Lung (tissue), 12 donors: ENCODE data around the gene MSL3. TPM values are rescaled to one million over a fixed set of nuclear protein-coding genes. Genes with fewer than 3 reads are reported as not detected.

Experiments used
- ATAC-seq: fragments of 200-7000 bp; cut with Tn5 transposase; one replicate; pipeline ENCODE4 v1.9.1; 2020; ENCODE audit warnings: moderate number of reproducible peaks; ENCODE audit not compliant: insufficient read depth, low FRiP score
- DNase-seq, 3 donors: peaks; one replicate each; pipeline ENCODE4 v3.0.0-alpha.2; 2013 to 2017
- H3K27ac ChIP-seq, 2 donors: one replicate each; pipeline ENCODE4 v1.5.1; 2013; ENCODE audit warnings: mild to moderate bottlenecking in 2 of 2, moderate library complexity in 2 of 2, control low read depth in 1 of 2, inconsistent platforms in 1 of 2, low read depth in 1 of 2, low read length in 1 of 2
- H3K27me3 ChIP-seq, 3 donors: one replicate each; pipeline ENCODE4 v1.5.1; 2013; ENCODE audit warnings: low read length in 2 of 3; ENCODE audit not compliant: control insufficient read depth in 3 of 3, insufficient read depth in 3 of 3
- H3K36me3 ChIP-seq, 4 donors: one replicate each; pipeline ENCODE4 v1.5.1; 2013; ENCODE audit warnings: low read length in 4 of 4, mild to moderate bottlenecking in 1 of 4, moderate library complexity in 1 of 4; ENCODE audit not compliant: control insufficient read depth in 4 of 4, insufficient read depth in 4 of 4
- H3K4me1 ChIP-seq, 5 donors: one replicate each; pipeline ENCODE4 v1.5.1; 2013; ENCODE audit warnings: low read length in 5 of 5, mild to moderate bottlenecking in 2 of 5, moderate library complexity in 1 of 5; ENCODE audit not compliant: control insufficient read depth in 5 of 5, insufficient read depth in 5 of 5
- H3K4me3 ChIP-seq: one replicate; pipeline ENCODE4 v1.5.1; 2013; ENCODE audit warnings: mild to moderate bottlenecking, control low read depth, moderate library complexity
- H3K9ac ChIP-seq, 2 donors: one replicate each; pipeline ENCODE4 v1.5.1; 2013; ENCODE audit warnings: low read length in 2 of 2, control low read depth in 1 of 2; ENCODE audit not compliant: insufficient read depth in 1 of 2
- H3K9me3 ChIP-seq, 4 donors: one replicate each; pipeline ENCODE4 v1.5.1; 2013; ENCODE audit warnings: low read length in 3 of 4, mild to moderate bottlenecking in 1 of 4, moderate library complexity in 1 of 4; ENCODE audit not compliant: control insufficient read depth in 4 of 4, insufficient read depth in 3 of 4
- WGBS, 2 donors: extraction: QIAGEN DNeasy Blood & Tissue Kit; methylation state at CpG; one replicate each; pipeline ENCODE4 v1.1.7; 2013; 5-methylcytosine and 5-hydroxymethylcytosine counted together
- polyA plus RNA-seq, 2 donors: library from polyadenylated mRNA; stranded (reverse); fragments of 200-250 nt; gene quantifications; one replicate each; pipeline ENCODE4 v1.2.1, GENCODE V29; 2013
- total RNA-seq, 2 donors: library from RNA; depleted of rRNA in 1 of 2; stranded (reverse); fragments of >200 nt in 1 of 2; gene quantifications; one replicate each; pipeline ENCODE4 v1.2.1, GENCODE V29; 2014 to 2021
- TF ChIP-seq, protein P1 (sequence below): IDR thresholded peaks from 2 replicates; pipeline ENCODE4 v1.5.1; 2012; ENCODE audit warnings: mild to moderate bottlenecking; ENCODE audit errors: control extremely low read depth, extremely low read depth
- donor health status: control.
- donor health status: control.
- donor health status: Bipolar disorder and iron deficiency.
- donor health status: healthy.
- donor health status: DM: yes; HTN: yes; CAD: no.

Gene MSL3
- total and polyA plus RNA-seq, 4 donors: 28.2 to 39.7 (median 33.0) TPM

DNA sequence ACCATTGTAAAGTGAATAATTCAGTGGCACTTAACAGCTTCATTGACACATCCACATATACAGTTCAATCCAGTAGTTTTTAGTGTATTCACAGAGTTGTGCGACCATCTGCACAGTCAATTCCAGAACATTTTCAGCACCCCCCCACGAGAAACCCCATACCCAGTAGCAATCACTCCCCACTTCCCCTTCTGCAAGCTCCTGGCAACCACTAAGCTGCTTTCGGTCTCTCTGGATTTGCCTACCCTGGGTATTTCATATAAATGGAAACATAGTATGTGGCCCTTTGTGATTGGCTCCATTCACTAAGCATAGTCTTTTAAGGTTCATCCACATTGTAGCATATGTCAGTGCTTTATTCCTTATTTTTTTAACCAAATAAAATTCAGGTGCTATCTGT lies 10.0 kb downstream of the MSL3 start:
- Histone ChIP-seq H3K4me1 (no peaks in the 10 kb centered on the region), H3K27me3 (peaks cover 0 to 9% (median 4%) of the 10 kb centered on the region in 3 donors), H3K9ac (no peak overlapping the region), H3K9me3 (peaks cover 0 to 2% (median 0%) of the 10 kb centered on the region in 4 donors), H3K36me3 (peaks cover 4 to 21% (median 9%) of the 10 kb centered on the region in 4 donors), H3K27ac (no peak overlapping the region), H3K4me3 (no peak overlapping the region)
- ATAC-seq: no peak
- TF ChIP-seq, protein P1, sequence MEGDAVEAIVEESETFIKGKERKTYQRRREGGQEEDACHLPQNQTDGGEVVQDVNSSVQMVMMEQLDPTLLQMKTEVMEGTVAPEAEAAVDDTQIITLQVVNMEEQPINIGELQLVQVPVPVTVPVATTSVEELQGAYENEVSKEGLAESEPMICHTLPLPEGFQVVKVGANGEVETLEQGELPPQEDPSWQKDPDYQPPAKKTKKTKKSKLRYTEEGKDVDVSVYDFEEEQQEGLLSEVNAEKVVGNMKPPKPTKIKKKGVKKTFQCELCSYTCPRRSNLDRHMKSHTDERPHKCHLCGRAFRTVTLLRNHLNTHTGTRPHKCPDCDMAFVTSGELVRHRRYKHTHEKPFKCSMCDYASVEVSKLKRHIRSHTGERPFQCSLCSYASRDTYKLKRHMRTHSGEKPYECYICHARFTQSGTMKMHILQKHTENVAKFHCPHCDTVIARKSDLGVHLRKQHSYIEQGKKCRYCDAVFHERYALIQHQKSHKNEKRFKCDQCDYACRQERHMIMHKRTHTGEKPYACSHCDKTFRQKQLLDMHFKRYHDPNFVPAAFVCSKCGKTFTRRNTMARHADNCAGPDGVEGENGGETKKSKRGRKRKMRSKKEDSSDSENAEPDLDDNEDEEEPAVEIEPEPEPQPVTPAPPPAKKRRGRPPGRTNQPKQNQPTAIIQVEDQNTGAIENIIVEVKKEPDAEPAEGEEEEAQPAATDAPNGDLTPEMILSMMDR: no peak
- DNase-seq: no peak
- WGBS, 2 donors: 53 to 56% methylated on average over 3 of the region's 3 CpGs

DNA sequence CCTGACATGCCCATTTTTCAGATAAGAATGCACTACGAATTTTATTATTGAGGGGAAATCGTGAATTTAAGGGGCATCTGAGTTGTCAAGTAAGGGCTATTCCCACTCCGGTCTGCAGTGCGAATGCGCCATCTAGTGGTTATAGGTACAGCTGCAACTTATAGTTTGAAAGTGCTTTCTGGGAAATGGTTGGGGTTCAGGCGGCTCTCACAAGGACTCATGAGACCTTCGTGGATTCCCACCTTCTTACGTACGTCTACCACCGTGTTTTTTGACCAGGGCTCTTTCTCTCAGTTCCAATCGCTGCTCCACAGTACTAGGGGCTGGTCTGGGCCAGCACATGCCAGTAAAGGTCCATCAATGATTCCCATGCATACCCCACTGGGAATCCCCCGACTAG lies 12.3 kb downstream of the MSL3 start:
- no peak overlapping the region for H3K9ac ChIP-seq
- peaks cover 0 to 2% (median 0%) of the 10 kb centered on the region in 4 donors for H3K9me3 ChIP-seq
- H3K4me3 ChIP-seq: no peak overlapping the region
- ATAC-seq (peak; percentile 83), DNase-seq (peak; percentile 53 to 73 (median 69))
- 12 to 17% methylated on average over 12 of the region's 12 CpGs for WGBS, 2 donors
- no peak overlapping the region for H3K27ac ChIP-seq
- no peaks in the 10 kb centered on the region for H3K4me1 ChIP-seq
- H3K36me3 ChIP-seq: peaks cover 0 to 12% (median 6%) of the 10 kb centered on the region in 4 donors
- TF ChIP-seq, protein P1: peak; percentile 73
- H3K27me3 ChIP-seq: peaks cover 0 to 9% (median 8%) of the 10 kb centered on the region in 3 donors

DNA sequence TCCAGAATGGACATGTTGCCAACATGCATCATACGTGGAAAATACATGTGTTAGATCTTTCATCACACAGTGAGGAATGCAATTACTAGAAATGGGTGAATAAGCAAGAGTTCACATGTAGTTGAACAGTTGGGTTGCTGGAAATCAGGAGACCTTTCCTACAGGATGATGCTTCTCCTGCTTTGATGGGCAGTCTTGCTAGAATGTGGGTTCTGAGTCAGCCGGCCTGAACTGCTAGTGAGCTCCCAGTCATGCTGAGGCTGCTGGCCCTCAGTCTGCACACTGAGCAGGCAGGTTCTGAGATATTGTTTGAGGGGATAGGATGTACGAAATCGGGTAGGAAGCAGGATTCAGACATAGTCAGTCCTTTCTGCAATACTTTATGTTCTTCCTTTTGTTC lies 20.2 kb downstream of the MSL3 start:
- no peak overlapping the region for H3K4me3 ChIP-seq
- peaks cover 0 to 24% (median 6%) of the 10 kb centered on the region in 3 donors for H3K27me3 ChIP-seq
- peaks cover 0 to 2% (median 0%) of the 10 kb centered on the region in 4 donors for H3K9me3 ChIP-seq
- no peak overlapping the region for H3K9ac ChIP-seq
- H3K36me3 ChIP-seq: peaks cover 0 to 13% (median 3%) of the 10 kb centered on the region in 4 donors
- H3K27ac ChIP-seq: no peak overlapping the region
- TF ChIP-seq, protein P1: no peak
- no peaks in the 10 kb centered on the region for H3K4me1 ChIP-seq
- no peak for DNase-seq
- 67 to 87% methylated on average over 4 of the region's 4 CpGs for WGBS, 2 donors
- ATAC-seq: no peak

DNA sequence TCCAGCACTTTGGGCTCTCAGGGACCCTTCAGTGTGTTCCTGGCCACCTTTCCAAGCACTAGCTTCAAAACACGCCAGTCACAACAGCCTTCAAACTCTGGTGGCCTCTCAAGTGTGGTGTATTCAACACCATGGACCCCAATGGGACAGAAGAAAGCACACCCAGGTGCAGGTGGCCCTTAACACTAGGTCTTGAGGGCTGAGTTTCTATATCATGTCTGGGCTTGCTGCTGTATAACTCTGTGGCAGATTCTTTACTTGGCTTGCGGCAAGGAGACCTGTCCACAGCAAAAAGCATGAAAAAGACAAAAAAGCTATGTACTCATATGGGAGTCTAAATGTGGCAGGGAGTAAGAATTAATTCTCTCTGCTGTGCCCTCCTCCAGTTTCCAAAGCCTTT lies 23.1 kb downstream of the MSL3 start:
- no peak for ATAC-seq
- H3K4me3 ChIP-seq: no peak overlapping the region
- H3K9ac ChIP-seq: no peak overlapping the region
- no peaks in the 10 kb centered on the region for H3K4me1 ChIP-seq
- peaks cover 0 to 36% (median 12%) of the 10 kb centered on the region in 3 donors for H3K27me3 ChIP-seq
- peaks cover 0 to 2% (median 0%) of the 10 kb centered on the region in 4 donors for H3K36me3 ChIP-seq
- DNase-seq: no peak
- TF ChIP-seq, protein P1: no peak
- 79 to 95% methylated on average over 2 of the region's 2 CpGs for WGBS, 2 donors
- H3K27ac ChIP-seq: no peak overlapping the region
- H3K9me3 ChIP-seq: peaks cover 0 to 2% (median 0%) of the 10 kb centered on the region in 4 donors
